GM21825 (cell line): ENCODE measurements around the gene SDK1.
A peak's percentile ranks its signal among the peaks of the same experiment; 100 is the strongest.
"Not testable (repeated sequence)": the region's sequence is repeated elsewhere in the genome, so short reads cannot be mapped to it uniquely, and the experiment has no call there.

Experiments
- ATAC-seq: cut with Tn5 transposase; IDR thresholded peaks from one replicate; pipeline ENCODE4 v1.9.1; 2021; ENCODE audit warnings: mild to moderate bottlenecking, moderate library complexity; ENCODE audit not compliant: unreplicated experiment

The SDK1 gene

GRCh38 chr7:3941706-3942105 is 640.7 kb downstream of the SDK1 start:
- not testable (repeated sequence) for ATAC-seq

- ATAC-seq, result no peak
These were observed 641.2 kb downstream of the SDK1 start for GRCh38 chr7:3942276-3942675.

GRCh38 chr7:3942816-3943745 is 642.0 kb downstream of the SDK1 start:
- ATAC-seq, result no peak

GRCh38 chr7:3943779-3944520 is 642.9 kb downstream of the SDK1 start:
- ATAC-seq, result no peak

- ATAC-seq, result no peak
These were observed 648.2 kb downstream of the SDK1 start for GRCh38 chr7:3949242-3949640.

GRCh38 chr7:3950249-3950648 is 649.2 kb downstream of the SDK1 start:
- ATAC-seq, result peak; percentile 70

- no peak for ATAC-seq
These were observed 650.4 kb downstream of the SDK1 start for GRCh38 chr7:3951316-3952055.

- no peak for ATAC-seq
These were observed 652.1 kb downstream of the SDK1 start for GRCh38 chr7:3953133-3953532.

GRCh38 chr7:3953946-3954345 is 652.9 kb downstream of the SDK1 start:
- ATAC-seq, result no peak

- ATAC-seq, result no peak
These were observed 654.0 kb downstream of the SDK1 start for GRCh38 chr7:3955026-3955425.

GRCh38 chr7:3955751-3956696 is 655.0 kb downstream of the SDK1 start:
- peak; percentile 82 for ATAC-seq

- ATAC-seq, result peak; percentile 55
These were observed 655.9 kb downstream of the SDK1 start for GRCh38 chr7:3956949-3957348.

- ATAC-seq, result peak; percentile 34
These were observed 656.5 kb downstream of the SDK1 start for GRCh38 chr7:3957472-3958108.

- no peak for ATAC-seq
These were observed 657.0 kb downstream of the SDK1 start for GRCh38 chr7:3958109-3958483.

- no peak for ATAC-seq
These were observed 658.3 kb downstream of the SDK1 start for GRCh38 chr7:3959364-3959763.

- no peak for ATAC-seq
These were observed 659.2 kb downstream of the SDK1 start for GRCh38 chr7:3960050-3960763.

GRCh38 chr7:3960942-3961341 is 659.9 kb downstream of the SDK1 start:
- ATAC-seq, result no peak

GRCh38 chr7:3961857-3962503 is 660.9 kb downstream of the SDK1 start:
- ATAC-seq, result no peak

- ATAC-seq, result not testable (repeated sequence)
These were observed 662.7 kb downstream of the SDK1 start for GRCh38 chr7:3963768-3964167.
